Lower lobe of right lung (tissue), 2 donors: ENCODE measurements around the gene PARP1. TPM values are rescaled to one million over a fixed set of nuclear protein-coding genes. Genes with fewer than 3 reads are reported as not detected.

Source experiments
- ATAC-seq, 2 donors: fragments of 200-7000 bp; cut with Tn5 transposase; one replicate each; pipeline ENCODE4 v1.9.1; 2020 to 2022; ENCODE audit warnings: mild to moderate bottlenecking in 2 of 2, moderate library complexity in 2 of 2
- DNase-seq: peaks from one replicate; pipeline ENCODE4 v3.0.0-alpha.2; 2020
- H3K27ac ChIP-seq: fragments of 200-600 bp; one replicate; pipeline ENCODE4 v1.8.0; 2022
- H3K27me3 ChIP-seq: fragments of 200-600 bp; one replicate; pipeline ENCODE4 v1.8.0; 2022; ENCODE audit warnings: low read depth
- H3K36me3 ChIP-seq: fragments of 200-600 bp; one replicate; pipeline ENCODE4 v1.8.0; 2022; ENCODE audit warnings: mild to moderate bottlenecking
- H3K4me1 ChIP-seq: fragments of 200-600 bp; one replicate; pipeline ENCODE4 v1.8.0; 2022
- H3K4me3 ChIP-seq: fragments of 200-600 bp; one replicate; pipeline ENCODE4 v1.8.0; 2022; ENCODE audit warnings: mild to moderate bottlenecking
- H3K9me3 ChIP-seq: fragments of 200-600 bp; one replicate; pipeline ENCODE4 v1.8.0; 2022
- intact Hi-C: fragments of 100-400 bp; cut with DNase I; formaldehyde crosslinking; loops from one replicate; pipeline ENCODE4 v1.11.0; 2022
- total RNA-seq: library from RNA; stranded (reverse); fragmentation: NEBNext Ultra II Directional; extraction: Animal tissue kit (Norgen Biotek cat#: 25700); gene quantifications from one replicate; pipeline ENCODE4 v1.2.1, GENCODE V29; 2021
- TF ChIP-seq, protein P1 (sequence below): fragments of 200-600 bp; IDR thresholded peaks from one replicate; pipeline ENCODE4 v1.8.0; 2022; ENCODE audit warnings: antibody characterized with exemption, mild to moderate bottlenecking
- donor health status: DM: no; HTN: yes; CAD: no; lungs with severe emphysema.

The PARP1 gene
- total RNA-seq, 1 donor from 2014 or later = 59.2 TPM

DNA sequence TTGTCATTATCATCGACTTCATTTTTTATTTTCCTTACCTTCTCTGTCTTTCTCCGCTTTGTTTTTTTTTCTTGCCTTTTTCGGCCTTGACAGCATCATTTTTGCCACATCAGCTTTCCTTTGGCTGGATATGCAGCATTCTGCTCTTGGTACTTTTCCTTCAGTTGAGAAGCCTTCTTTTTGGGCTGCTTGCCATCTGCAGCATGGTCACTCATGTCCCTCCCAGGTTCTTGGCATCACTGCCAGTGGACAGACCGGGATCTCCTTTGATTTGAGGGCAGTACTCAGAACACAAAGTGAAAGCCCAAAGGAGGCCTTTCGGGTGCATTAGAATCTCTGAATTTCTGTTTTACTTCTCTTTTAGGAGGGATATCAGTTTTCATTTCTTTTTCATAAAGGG, 3.7 kb upstream of the PARP1 start:
- Histone ChIP-seq H3K27me3 (no peaks in the 10 kb centered on the region), H3K4me1 (peaks cover 4% of the 10 kb centered on the region), H3K4me3 (no peak overlapping the region), H3K27ac (no peak overlapping the region), H3K36me3 (no peaks in the 10 kb centered on the region), H3K9me3 (no peaks in the 10 kb centered on the region)
- TF ChIP-seq, protein P1, sequence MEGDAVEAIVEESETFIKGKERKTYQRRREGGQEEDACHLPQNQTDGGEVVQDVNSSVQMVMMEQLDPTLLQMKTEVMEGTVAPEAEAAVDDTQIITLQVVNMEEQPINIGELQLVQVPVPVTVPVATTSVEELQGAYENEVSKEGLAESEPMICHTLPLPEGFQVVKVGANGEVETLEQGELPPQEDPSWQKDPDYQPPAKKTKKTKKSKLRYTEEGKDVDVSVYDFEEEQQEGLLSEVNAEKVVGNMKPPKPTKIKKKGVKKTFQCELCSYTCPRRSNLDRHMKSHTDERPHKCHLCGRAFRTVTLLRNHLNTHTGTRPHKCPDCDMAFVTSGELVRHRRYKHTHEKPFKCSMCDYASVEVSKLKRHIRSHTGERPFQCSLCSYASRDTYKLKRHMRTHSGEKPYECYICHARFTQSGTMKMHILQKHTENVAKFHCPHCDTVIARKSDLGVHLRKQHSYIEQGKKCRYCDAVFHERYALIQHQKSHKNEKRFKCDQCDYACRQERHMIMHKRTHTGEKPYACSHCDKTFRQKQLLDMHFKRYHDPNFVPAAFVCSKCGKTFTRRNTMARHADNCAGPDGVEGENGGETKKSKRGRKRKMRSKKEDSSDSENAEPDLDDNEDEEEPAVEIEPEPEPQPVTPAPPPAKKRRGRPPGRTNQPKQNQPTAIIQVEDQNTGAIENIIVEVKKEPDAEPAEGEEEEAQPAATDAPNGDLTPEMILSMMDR = no peak
- DNase-seq = no peak
- intact Hi-C loops = no loop called here
- ATAC-seq = no peak

DNA sequence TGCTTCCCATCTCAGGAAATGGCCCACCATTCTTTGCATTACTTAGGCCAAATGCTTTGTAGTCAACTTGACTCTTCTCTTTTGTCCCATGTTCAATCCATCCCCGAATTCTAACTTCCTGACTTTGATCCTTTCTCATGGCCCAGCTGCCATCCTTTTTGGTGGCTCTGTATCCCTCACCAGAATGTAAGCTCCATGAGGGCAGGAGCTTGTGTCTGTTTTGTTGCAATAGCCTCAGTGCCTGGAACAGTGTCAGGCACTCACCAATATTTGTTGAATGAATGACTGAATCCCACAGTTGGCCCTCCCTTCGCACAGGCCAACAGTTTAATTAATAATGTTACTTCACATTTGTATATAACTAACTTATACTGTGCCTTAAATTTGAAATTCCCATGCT, 3.1 kb upstream of the PARP1 start:
- ATAC-seq = no peak
- Histone ChIP-seq H3K4me1 (peaks cover 11% of the 10 kb centered on the region), H3K27me3 (no peaks in the 10 kb centered on the region), H3K4me3 (no peak overlapping the region), H3K27ac (no peak overlapping the region), H3K36me3 (no peaks in the 10 kb centered on the region), H3K9me3 (no peaks in the 10 kb centered on the region)
- intact Hi-C loops = no loop called here
- TF ChIP-seq, protein P1 = no peak
- no peak for DNase-seq

GRCh38 chr1:226409392-226409791, 1.5 kb upstream of the PARP1 start:
- DNase-seq (no peak), ATAC-seq (no peak)
- TF ChIP-seq, protein P1 = no peak
- intact Hi-C loops = no loop called here
- no peaks in the 10 kb centered on the region for H3K27me3 ChIP-seq
- H3K36me3 ChIP-seq = no peaks in the 10 kb centered on the region
- no peak overlapping the region for H3K4me3 ChIP-seq
- H3K4me1 ChIP-seq = peaks cover 27% of the 10 kb centered on the region
- no peaks in the 10 kb centered on the region for H3K9me3 ChIP-seq
- H3K27ac ChIP-seq = no peak overlapping the region

GRCh38 chr1:226408285-226409184, 642 bp upstream of the PARP1 start:
- H3K9me3 ChIP-seq = no peaks in the 10 kb centered on the region
- H3K36me3 ChIP-seq = no peaks in the 10 kb centered on the region
- H3K27ac ChIP-seq = peak overlapping the region; percentile 77
- peak overlapping the region; percentile 90 for H3K4me3 ChIP-seq
- ATAC-seq (peak in 1 of 2 donors; percentile 1), DNase-seq (no peak)
- intact Hi-C loops = no loop called here
- TF ChIP-seq, protein P1 = no peak
- H3K4me1 ChIP-seq = peaks cover 35% of the 10 kb centered on the region
- no peaks in the 10 kb centered on the region for H3K27me3 ChIP-seq

DNA sequence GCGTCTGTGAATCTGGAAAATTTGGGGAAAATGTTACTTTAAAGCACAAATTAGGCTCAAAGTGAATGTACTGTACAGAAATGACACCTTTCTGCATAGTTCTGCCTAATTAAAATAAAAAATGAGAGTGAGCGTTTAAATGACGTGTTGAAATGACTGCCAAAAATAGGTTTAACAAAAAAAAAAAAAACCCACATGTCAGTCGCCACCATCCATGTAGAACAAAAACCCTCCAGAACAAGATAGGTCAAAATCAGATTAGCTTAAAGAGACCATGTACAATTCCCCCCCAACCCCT, 745 bp downstream of the PARP1 start:
- no peak for DNase-seq
- peak overlapping the region; percentile 77 for H3K27ac ChIP-seq
- ATAC-seq = peak in 1 of 2 donors; percentile 9

More for the DNA sequence above, 745 bp downstream of the PARP1 start:
- Histone ChIP-seq H3K36me3 (peaks cover 2% of the 10 kb centered on the region), H3K9me3 (no peaks in the 10 kb centered on the region), H3K4me3 (peak overlapping the region; percentile 90), H3K27me3 (no peaks in the 10 kb centered on the region), H3K4me1 (peaks cover 36% of the 10 kb centered on the region)
- TF ChIP-seq, protein P1 = no peak
- intact Hi-C loops = no loop called here
